ENCODE measurements around the gene CDK14. TPM values are rescaled to one million over a fixed set of nuclear protein-coding genes. Genes with fewer than 3 reads are reported as not detected.

Gene CDK14
- total RNA-seq, 4 donors from 2014 or later: 22.2 to 36.3 (median 28.6) TPM

DNA sequence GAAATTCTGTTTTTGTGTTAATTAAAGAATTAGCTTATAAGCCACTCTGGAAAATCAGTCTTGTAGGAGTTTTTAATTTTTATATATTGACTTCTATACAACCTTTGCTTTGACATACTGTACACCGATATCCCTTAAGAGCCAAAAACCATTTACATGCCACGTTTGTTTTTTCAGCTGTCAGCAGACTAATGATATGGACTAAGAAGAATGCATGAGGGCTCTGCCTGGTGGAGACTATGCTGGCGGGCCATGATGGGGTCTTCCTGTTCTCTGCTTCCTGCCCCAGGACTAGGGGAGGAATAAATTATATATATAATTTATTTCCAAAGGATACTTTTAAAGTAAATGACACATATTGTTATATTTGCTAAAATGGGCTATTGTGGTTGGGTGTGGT, 96.3 kb downstream of the CDK14 start:
- DNase-seq (ENCODE audit: low spot score in 2 of 2): no peak
- Histone ChIP-seq H3K4me1 (no peaks in the 10 kb centered on the region), H3K27me3 (no peaks in the 10 kb centered on the region), H3K9me3 (no peaks in the 10 kb centered on the region), H3K27ac (no peak overlapping the region), H3K36me3 (no peaks in the 10 kb centered on the region), H3K4me3 (no peak overlapping the region)
- no peak for TF ChIP-seq CTCF (IDR thresholded peaks at IDR 0.05)
- TF ChIP-seq POLR2A (IDR thresholded peaks at IDR 0.05): no peak
- no peak for TF ChIP-seq EP300 (IDR thresholded peaks at IDR 0.05)
- 47 to 48% methylated on average over 3 of the region's 3 CpGs for WGBS, 2 donors

DNA sequence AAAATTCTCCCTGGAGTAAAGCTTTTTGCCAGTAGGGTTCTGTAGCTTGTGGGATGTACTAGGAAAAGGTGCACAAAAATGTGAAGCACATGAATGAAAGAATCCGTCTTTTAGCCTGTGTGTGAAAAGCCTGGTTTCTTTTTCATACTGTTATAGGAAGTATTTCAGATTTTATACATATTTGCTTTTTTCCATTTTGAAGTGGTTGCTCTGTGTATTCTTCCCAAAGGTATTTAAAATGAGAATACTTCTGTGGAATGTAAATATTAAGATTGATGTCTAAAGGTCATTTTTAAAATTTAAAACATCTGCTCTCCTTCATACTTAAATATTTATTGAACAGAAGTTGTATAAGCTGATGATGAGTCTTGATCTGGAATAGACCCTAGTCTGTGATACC, 96.8 kb downstream of the CDK14 start:
- 76 to 85% methylated on average over 1 of the region's 1 CpG for WGBS, 2 donors
- H3K27ac ChIP-seq: no peak overlapping the region
- H3K27me3 ChIP-seq: no peaks in the 10 kb centered on the region
- H3K4me1 ChIP-seq: no peaks in the 10 kb centered on the region
- H3K9me3 ChIP-seq: no peaks in the 10 kb centered on the region
- DNase-seq (ENCODE audit: low spot score in 2 of 2): no peak
- H3K36me3 ChIP-seq: no peaks in the 10 kb centered on the region
- TF ChIP-seq EP300 (IDR thresholded peaks at IDR 0.05) (no peak), CTCF (IDR thresholded peaks at IDR 0.05) (no peak), POLR2A (IDR thresholded peaks at IDR 0.05) (no peak)
- no peak overlapping the region for H3K4me3 ChIP-seq

- DNase-seq (ENCODE audit: low spot score in 2 of 2): no peak
- Histone ChIP-seq H3K9me3 (no peaks in the 10 kb centered on the region), H3K36me3 (no peaks in the 10 kb centered on the region), H3K4me3 (no peak overlapping the region), H3K27ac (no peak overlapping the region), H3K4me1 (peaks cover 0 to 6% (median 0%) of the 10 kb centered on the region in 4 donors), H3K27me3 (no peaks in the 10 kb centered on the region)
- TF ChIP-seq CTCF (IDR thresholded peaks at IDR 0.05) (no peak), EP300 (IDR thresholded peaks at IDR 0.05) (no peak), POLR2A (IDR thresholded peaks at IDR 0.05) (no peak)
These were observed 97.8 kb downstream of the CDK14 start for GRCh38 chr7:90693939-90694338.

DNA sequence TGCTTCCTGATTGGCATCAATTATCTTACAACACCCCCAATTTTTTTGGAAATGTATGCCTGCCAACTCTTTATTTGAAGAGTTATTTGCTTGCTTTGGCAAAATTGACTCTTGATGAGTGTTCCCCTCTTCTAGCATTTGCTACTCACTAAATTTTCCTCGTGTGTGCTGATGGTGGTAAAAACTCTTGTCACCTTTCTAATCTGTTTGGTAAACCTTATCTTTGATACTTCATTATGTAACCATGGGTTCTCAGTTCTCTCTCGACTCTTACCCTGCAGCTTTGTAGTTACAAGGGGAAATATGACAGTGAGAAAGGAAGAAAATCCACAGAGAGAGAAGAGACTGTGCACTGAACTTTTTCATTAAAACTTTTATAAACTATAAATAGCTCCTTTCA, 102.5 kb downstream of the CDK14 start:
- no peaks in the 10 kb centered on the region for H3K27me3 ChIP-seq
- no peaks in the 10 kb centered on the region for H3K9me3 ChIP-seq
- no peak for TF ChIP-seq POLR2A (IDR thresholded peaks at IDR 0.05)
- no peak for TF ChIP-seq EP300 (IDR thresholded peaks at IDR 0.05)
- TF ChIP-seq CTCF (IDR thresholded peaks at IDR 0.05): no peak
- DNase-seq (ENCODE audit: low spot score in 2 of 2): no peak
- peaks cover 0 to 19% (median 3%) of the 10 kb centered on the region in 4 donors for H3K4me1 ChIP-seq
- H3K36me3 ChIP-seq: no peaks in the 10 kb centered on the region
- 28 to 40% methylated on average over 2 of the region's 2 CpGs for WGBS, 2 donors
- H3K4me3 ChIP-seq: no peak overlapping the region
- no peak overlapping the region for H3K27ac ChIP-seq

DNA sequence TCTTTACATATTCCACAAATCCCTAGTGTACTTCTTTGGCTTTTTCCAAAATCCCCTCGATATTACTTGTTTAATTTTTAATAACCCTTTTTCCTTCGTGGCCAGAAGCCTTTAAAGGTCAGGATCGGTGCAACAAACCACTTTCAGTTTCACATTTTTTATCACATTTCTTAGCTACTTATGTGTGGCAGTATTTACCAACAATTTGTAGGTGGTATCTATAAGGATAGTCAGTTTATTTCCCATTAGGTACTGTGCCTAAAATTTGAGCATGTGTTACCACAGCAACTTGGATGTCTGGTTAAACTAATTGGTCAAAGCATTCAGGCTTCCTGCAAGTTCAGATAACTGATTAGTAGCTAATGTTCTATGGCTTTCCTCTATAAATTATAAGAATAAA, 104.9 kb downstream of the CDK14 start:
- Histone ChIP-seq H3K27me3 (no peaks in the 10 kb centered on the region), H3K4me3 (peak overlapping the region; percentile 15 to 36 (median 24)), H3K4me1 (peaks cover 0 to 19% (median 3%) of the 10 kb centered on the region in 4 donors), H3K27ac (peak overlapping the region in 3 of 4 donors; percentile 23 to 72 (median 68)), H3K36me3 (no peaks in the 10 kb centered on the region), H3K9me3 (no peaks in the 10 kb centered on the region)
- 5 to 13% methylated on average over 3 of the region's 3 CpGs for WGBS, 2 donors
- no peak for TF ChIP-seq CTCF (IDR thresholded peaks at IDR 0.05)
- TF ChIP-seq POLR2A (IDR thresholded peaks at IDR 0.05): no peak
- no peak for TF ChIP-seq EP300 (IDR thresholded peaks at IDR 0.05)
- DNase-seq (ENCODE audit: low spot score in 2 of 2): no peak
